Endodermal cell (in vitro differentiated cells): ENCODE measurements around the gene OGDH. TPM values are rescaled to one million over a fixed set of nuclear protein-coding genes. Genes with fewer than 3 reads are reported as not detected.
A peak's percentile ranks its signal among the peaks of the same experiment; 100 is the strongest.

ENCODE experiments used
- DNase-seq: peaks from one replicate; pipeline ENCODE4 v3.0.0-alpha.2; 2017
- H3K27ac ChIP-seq: 2 replicates; pipeline ENCODE4 v1.5.1; 2013; ENCODE audit warnings: mild to moderate bottlenecking, low read depth, low read length, moderate library complexity
- H3K27me3 ChIP-seq: 2 replicates; pipeline ENCODE4 v1.6.1; 2013; ENCODE audit warnings: mild to moderate bottlenecking, low read length, moderate library complexity; ENCODE audit not compliant: insufficient read depth, control insufficient read depth, poor library complexity, severe bottlenecking
- H3K36me3 ChIP-seq: 2 replicates; pipeline ENCODE4 v1.7.0; 2013; ENCODE audit warnings: mild to moderate bottlenecking, low read length, moderate library complexity; ENCODE audit not compliant: control insufficient read depth, insufficient read depth
- H3K4me1 ChIP-seq: one replicate; pipeline ENCODE4 v1.7.0; 2013; ENCODE audit warnings: low read length; ENCODE audit not compliant: control insufficient read depth, insufficient read depth
- H3K4me3 ChIP-seq: 2 replicates; pipeline ENCODE4 v1.5.1; 2013; ENCODE audit warnings: mild to moderate bottlenecking, low read length, moderate library complexity
- H3K9ac ChIP-seq: 2 replicates; pipeline ENCODE4 v1.6.1; 2013; ENCODE audit warnings: mild to moderate bottlenecking, low read length, moderate library complexity; ENCODE audit not compliant: poor library complexity, severe bottlenecking; ENCODE audit errors: extremely low read depth
- H3K9me3 ChIP-seq: 2 replicates; pipeline ENCODE4 v1.6.1; 2013; ENCODE audit warnings: mild to moderate bottlenecking, low read length, moderate library complexity; ENCODE audit not compliant: control insufficient read depth
- H3K27ac Mint-ChIP-seq: 2 replicates; pipeline ENCODE4 v1.8.0; 2020; ENCODE audit warnings: mixed read lengths
- H3K27me3 Mint-ChIP-seq: 2 replicates; pipeline ENCODE4 v1.8.0; 2021; ENCODE audit warnings: mild to moderate bottlenecking, mixed read lengths; ENCODE audit not compliant: insufficient read depth
- H3K36me3 Mint-ChIP-seq: 2 replicates; pipeline ENCODE4 v1.8.0; 2020; ENCODE audit warnings: low read depth, mixed read lengths
- H3K4me1 Mint-ChIP-seq: 2 replicates; pipeline ENCODE4 v1.8.0; 2020; ENCODE audit warnings: mixed read lengths
- H3K4me3 Mint-ChIP-seq: 2 replicates; pipeline ENCODE4 v1.8.0; 2020; ENCODE audit warnings: mild to moderate bottlenecking, moderate library complexity, mixed read lengths
- H3K9me3 Mint-ChIP-seq: 2 replicates; pipeline ENCODE4 v1.8.0; 2020; ENCODE audit warnings: mild to moderate bottlenecking, mixed read lengths
- WGBS, 2 experiments: methylation state at CpG; one replicate each; pipeline versions ENCODE4 v1.1.5 to v1.1.7; 2013; ENCODE audit warnings: missing lambda C conversion rate in 2 of 2, mixed read lengths in 1 of 2; ENCODE audit not compliant: insufficient coverage in 1 of 2, insufficient read length in 1 of 2; 5-methylcytosine and 5-hydroxymethylcytosine counted together
- total RNA-seq, 2 donors: library from RNA; stranded (reverse); fragmentation: NEBNext Ultra II Directional in 1 of 2; extraction: Animal tissue kit (Norgen Biotek cat#: 25700) in 1 of 2; gene quantifications; 2 replicates in 1 of 2; 3 replicates in 1 of 2; pipeline ENCODE4 v1.2.1, GENCODE V29; 2021
- TF ChIP-seq, protein P1 (sequence below): fragments of 200-600 bp; sonication (generic); conservative IDR thresholded peaks from 2 replicates; pipeline ENCODE4 v1.5.0; 2021; ENCODE audit warnings: antibody characterized with exemption, mild to moderate bottlenecking

The OGDH gene
- total RNA-seq, 2 donors from 2014 or later: 82.5 to 96.0 TPM

DNA sequence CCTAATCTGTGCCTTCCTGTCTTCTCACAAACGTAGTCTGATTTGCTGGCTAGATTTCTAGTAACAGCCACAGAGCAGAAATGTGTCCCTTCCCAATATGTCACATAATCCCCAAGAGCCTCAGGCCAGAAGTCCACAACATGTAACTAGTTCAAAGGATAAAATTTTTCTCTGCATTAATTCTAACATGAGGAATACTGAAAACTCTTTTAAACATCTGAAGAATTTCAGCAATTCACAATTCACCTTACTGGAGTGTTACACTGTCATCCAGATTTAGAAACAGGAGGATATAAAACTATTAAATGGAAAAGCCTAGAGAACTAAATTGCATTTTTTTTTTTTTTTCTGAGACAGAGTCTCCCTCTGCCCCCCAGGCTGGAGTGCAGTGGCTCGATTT, 30.2 kb upstream of the OGDH start:
- peaks cover 22% of the 10 kb centered on the region for H3K4me1 Mint-ChIP-seq
- no peak overlapping the region for H3K4me3 Mint-ChIP-seq
- no peak for DNase-seq
- Histone ChIP-seq H3K4me3 (no peak overlapping the region), H3K27ac (no peak overlapping the region), H3K36me3 (peaks cover 49% of the 10 kb centered on the region), H3K9me3 (no peaks in the 10 kb centered on the region), H3K9ac (no peak overlapping the region), H3K27me3 (no peaks in the 10 kb centered on the region), H3K4me1 (peaks cover 6% of the 10 kb centered on the region)
- TF ChIP-seq, protein P1, sequence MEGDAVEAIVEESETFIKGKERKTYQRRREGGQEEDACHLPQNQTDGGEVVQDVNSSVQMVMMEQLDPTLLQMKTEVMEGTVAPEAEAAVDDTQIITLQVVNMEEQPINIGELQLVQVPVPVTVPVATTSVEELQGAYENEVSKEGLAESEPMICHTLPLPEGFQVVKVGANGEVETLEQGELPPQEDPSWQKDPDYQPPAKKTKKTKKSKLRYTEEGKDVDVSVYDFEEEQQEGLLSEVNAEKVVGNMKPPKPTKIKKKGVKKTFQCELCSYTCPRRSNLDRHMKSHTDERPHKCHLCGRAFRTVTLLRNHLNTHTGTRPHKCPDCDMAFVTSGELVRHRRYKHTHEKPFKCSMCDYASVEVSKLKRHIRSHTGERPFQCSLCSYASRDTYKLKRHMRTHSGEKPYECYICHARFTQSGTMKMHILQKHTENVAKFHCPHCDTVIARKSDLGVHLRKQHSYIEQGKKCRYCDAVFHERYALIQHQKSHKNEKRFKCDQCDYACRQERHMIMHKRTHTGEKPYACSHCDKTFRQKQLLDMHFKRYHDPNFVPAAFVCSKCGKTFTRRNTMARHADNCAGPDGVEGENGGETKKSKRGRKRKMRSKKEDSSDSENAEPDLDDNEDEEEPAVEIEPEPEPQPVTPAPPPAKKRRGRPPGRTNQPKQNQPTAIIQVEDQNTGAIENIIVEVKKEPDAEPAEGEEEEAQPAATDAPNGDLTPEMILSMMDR: no peak
- WGBS, 2 experiments: 90 to 92% methylated on average over 1 to 2 of the region's 2 CpGs
- H3K9me3 Mint-ChIP-seq: no peaks in the 10 kb centered on the region
- no peaks in the 10 kb centered on the region for H3K27me3 Mint-ChIP-seq
- H3K36me3 Mint-ChIP-seq: peaks cover 55% of the 10 kb centered on the region
- peak overlapping the region; percentile 22 for H3K27ac Mint-ChIP-seq

DNA sequence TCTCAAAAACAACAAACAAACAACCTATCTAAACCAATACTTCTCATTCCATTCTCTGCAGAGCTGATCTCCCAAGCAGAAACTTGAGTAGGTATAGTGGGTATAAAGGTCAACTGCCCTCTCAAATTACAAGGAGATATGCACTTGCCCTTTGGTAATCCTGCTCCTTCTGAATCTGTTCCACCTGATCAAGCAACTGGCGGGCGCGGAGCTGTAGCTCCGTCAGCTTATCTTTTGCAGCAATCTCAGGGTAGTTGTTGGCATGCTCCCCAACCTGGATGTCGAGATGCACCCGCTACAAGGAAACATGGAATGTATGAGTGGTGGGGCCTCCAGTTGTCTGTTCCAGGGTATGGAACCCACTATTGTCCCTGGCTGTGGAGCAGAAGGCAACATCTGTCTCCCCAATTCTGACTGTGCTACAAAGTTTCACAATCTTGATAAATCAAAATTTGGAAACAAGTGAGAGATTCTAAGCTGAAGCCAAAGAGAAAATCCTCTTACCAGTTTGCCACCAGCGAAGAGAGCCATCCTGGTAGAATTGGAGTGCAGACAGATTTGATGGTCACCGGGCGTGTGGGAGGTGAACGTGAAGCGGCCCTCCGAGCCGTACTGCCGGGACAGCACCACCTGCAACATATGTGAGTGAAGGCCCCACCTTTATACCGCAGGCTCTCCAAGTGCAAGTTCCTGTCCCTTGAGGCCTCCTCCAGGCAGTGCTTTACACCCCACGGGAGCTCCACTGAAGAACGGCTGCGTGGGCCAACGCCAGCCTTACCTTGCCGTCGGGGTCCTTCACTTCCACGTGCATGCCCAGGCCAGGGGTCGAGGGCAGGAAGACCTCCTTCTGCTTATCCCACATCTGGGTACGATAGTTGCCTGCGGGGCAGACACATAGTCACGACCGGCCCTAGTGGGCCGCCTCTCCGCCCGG, 25.2 kb upstream of the OGDH start:
- Histone ChIP-seq H3K27me3 (no peaks in the 10 kb centered on the region), H3K4me3 (peak overlapping the region; percentile 97), H3K36me3 (peaks cover 28% of the 10 kb centered on the region), H3K9me3 (no peaks in the 10 kb centered on the region), H3K9ac (peak overlapping the region; percentile 72), H3K27ac (peak overlapping the region; percentile 76), H3K4me1 (no peaks in the 10 kb centered on the region)
- 38 to 46% methylated on average over 25 to 30 of the region's 30 CpGs for WGBS, 2 experiments
- Mint-ChIP-seq H3K4me1 (peaks cover 7% of the 10 kb centered on the region), H3K36me3 (peaks cover 29% of the 10 kb centered on the region), H3K27ac (peak overlapping the region; percentile 72), H3K9me3 (no peaks in the 10 kb centered on the region), H3K27me3 (peaks cover 3% of the 10 kb centered on the region), H3K4me3 (peak overlapping the region; percentile 81)
- DNase-seq: peak; percentile 70
- TF ChIP-seq, protein P1: no peak

DNA sequence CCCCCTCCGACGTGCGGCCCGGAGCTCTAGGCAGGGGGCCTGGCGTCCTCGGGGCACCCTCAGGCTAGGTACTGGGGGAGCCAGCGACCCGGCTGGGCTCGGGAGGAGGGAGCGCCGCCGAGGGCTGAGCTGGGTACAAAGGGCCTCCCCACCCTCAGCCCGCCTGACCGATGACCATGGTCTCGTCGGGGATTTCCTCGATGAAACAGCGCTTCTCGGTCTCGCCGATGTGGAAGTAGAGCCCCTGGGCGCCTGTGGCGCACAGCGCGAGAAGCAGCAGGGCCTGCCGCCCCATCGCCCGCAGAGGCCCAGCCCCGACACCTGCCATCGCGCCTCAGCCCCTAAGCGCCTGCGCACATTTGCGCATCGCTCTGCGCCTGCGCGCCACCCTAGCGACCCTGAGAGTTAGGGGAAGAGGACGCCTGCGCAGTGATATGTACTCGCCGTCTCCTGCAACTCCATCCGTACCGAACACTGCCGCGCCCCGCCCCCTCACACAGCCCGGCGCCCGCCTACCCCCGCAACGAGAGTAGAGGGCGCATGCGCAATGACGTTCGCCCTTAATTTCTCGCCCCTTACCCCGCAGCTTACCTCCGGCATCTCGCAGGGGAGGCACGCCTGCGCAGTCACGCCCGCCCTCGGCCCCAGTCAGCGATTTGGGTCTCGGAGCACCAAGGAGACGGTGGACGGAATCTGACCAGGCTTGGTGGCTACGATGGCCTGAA, 24.4 kb upstream of the OGDH start, which contains the start of gene TMED4:
Gene TMED4, minus strand, starts transcription at position 353 of the 725 bp plus-strand sequence. Its CDS starts 25 bp downstream, at position 328.
- TF ChIP-seq, protein P1: no peak
- Mint-ChIP-seq H3K4me1 (peaks cover 7% of the 10 kb centered on the region), H3K36me3 (peaks cover 27% of the 10 kb centered on the region), H3K27me3 (peaks cover 3% of the 10 kb centered on the region), H3K27ac (peak within 1 kb of the TSS; percentile 97), H3K4me3 (peak within 1 kb of the TSS; percentile 81), H3K9me3 (no peaks in the 10 kb centered on the region)
- Histone ChIP-seq H3K27me3 (no peaks in the 10 kb centered on the region), H3K36me3 (peaks cover 26% of the 10 kb centered on the region), H3K4me1 (no peaks in the 10 kb centered on the region), H3K27ac (peak within 1 kb of the TSS; percentile 85), H3K9me3 (no peaks in the 10 kb centered on the region), H3K4me3 (peak within 1 kb of the TSS; percentile 97), H3K9ac (peak within 1 kb of the TSS; percentile 83)
- DNase-seq: peak; percentile 100
- WGBS, 2 experiments: 0 to 1% methylated on average over 26 to 71 of the region's 71 CpGs
